ENCODE measurements around the gene BORCS6. TPM values are rescaled to one million over a fixed set of nuclear protein-coding genes. Genes with fewer than 3 reads are reported as not detected.

The BORCS6 gene
- total and polyA plus RNA-seq, 2 of the 13 experiments (the other 11 are each of a cell fraction or from before 2014, with no cell fraction given), result 2.0 to 5.1 TPM

GRCh38 chr17:8222630-8223355 lies 32.8 kb upstream of the BORCS6 start (continued):
- TF ChIP-seq, protein P1, sequence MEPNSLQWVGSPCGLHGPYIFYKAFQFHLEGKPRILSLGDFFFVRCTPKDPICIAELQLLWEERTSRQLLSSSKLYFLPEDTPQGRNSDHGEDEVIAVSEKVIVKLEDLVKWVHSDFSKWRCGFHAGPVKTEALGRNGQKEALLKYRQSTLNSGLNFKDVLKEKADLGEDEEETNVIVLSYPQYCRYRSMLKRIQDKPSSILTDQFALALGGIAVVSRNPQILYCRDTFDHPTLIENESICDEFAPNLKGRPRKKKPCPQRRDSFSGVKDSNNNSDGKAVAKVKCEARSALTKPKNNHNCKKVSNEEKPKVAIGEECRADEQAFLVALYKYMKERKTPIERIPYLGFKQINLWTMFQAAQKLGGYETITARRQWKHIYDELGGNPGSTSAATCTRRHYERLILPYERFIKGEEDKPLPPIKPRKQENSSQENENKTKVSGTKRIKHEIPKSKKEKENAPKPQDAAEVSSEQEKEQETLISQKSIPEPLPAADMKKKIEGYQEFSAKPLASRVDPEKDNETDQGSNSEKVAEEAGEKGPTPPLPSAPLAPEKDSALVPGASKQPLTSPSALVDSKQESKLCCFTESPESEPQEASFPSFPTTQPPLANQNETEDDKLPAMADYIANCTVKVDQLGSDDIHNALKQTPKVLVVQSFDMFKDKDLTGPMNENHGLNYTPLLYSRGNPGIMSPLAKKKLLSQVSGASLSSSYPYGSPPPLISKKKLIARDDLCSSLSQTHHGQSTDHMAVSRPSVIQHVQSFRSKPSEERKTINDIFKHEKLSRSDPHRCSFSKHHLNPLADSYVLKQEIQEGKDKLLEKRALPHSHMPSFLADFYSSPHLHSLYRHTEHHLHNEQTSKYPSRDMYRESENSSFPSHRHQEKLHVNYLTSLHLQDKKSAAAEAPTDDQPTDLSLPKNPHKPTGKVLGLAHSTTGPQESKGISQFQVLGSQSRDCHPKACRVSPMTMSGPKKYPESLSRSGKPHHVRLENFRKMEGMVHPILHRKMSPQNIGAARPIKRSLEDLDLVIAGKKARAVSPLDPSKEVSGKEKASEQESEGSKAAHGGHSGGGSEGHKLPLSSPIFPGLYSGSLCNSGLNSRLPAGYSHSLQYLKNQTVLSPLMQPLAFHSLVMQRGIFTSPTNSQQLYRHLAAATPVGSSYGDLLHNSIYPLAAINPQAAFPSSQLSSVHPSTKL (CRISPR knock-in tag; IDR thresholded peaks at IDR 0.05), result peak; percentile 60; the same call in 1 of the 2 replicates
- TF ChIP-seq TAF1 (CRISPR knock-in tag; IDR thresholded peaks at IDR 0.05) (peak; percentile 59), PAXIP1 (CRISPR knock-in tag; conservative IDR thresholded peaks at IDR 0.05) (peak; percentile 41), EEA1 (CRISPR knock-in tag; IDR thresholded peaks at IDR 0.05; ENCODE audit: borderline replicate concordance) (no peak; the same call in 1 of the 2 replicates), REL (CRISPR knock-in tag; conservative IDR thresholded peaks at IDR 0.05) (no peak), KDM5A (IDR thresholded peaks at IDR 0.05; ENCODE audit: borderline replicate concordance, low read length) (no peak), ZNF549 (CRISPR knock-in tag; IDR thresholded peaks at IDR 0.05) (no peak), TFE3 (CRISPR knock-in tag; IDR thresholded peaks at IDR 0.05) (no peak; the same call in 1 of the 2 replicates), PHF5A (CRISPR knock-in tag; IDR thresholded peaks at IDR 0.05; ENCODE audit: low read depth, unreplicated experiment) (no peak), ZMAT3 (CRISPR knock-in tag; conservative IDR thresholded peaks at IDR 0.05) (no peak)
- TF ChIP-seq, protein P2, sequence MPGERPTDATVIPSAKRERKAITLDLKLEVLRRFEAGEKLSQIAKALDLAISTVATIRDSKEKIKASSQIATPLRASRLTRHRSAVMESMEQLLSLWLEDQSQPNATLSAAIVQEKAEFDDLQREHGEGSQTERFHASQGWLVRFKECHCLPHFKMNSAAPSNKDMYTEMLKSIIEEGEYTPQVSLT (CRISPR knock-in tag; IDR thresholded peaks at IDR 0.05; ENCODE audit: borderline replicate concordance, low read depth), result peak; percentile 41; the same call in 1 of the 2 replicates
- TF ChIP-seq, protein P3, sequence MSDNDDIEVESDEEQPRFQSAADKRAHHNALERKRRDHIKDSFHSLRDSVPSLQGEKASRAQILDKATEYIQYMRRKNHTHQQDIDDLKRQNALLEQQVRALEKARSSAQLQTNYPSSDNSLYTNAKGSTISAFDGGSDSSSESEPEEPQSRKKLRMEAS (IDR thresholded peaks at IDR 0.05), result no peak
- TF ChIP-seq, protein P4, sequence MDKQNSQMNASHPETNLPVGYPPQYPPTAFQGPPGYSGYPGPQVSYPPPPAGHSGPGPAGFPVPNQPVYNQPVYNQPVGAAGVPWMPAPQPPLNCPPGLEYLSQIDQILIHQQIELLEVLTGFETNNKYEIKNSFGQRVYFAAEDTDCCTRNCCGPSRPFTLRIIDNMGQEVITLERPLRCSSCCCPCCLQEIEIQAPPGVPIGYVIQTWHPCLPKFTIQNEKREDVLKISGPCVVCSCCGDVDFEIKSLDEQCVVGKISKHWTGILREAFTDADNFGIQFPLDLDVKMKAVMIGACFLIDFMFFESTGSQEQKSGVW (CRISPR knock-in tag; IDR thresholded peaks at IDR 0.05; ENCODE audit: borderline replicate concordance), result no peak
- TF ChIP-seq, protein P5, sequence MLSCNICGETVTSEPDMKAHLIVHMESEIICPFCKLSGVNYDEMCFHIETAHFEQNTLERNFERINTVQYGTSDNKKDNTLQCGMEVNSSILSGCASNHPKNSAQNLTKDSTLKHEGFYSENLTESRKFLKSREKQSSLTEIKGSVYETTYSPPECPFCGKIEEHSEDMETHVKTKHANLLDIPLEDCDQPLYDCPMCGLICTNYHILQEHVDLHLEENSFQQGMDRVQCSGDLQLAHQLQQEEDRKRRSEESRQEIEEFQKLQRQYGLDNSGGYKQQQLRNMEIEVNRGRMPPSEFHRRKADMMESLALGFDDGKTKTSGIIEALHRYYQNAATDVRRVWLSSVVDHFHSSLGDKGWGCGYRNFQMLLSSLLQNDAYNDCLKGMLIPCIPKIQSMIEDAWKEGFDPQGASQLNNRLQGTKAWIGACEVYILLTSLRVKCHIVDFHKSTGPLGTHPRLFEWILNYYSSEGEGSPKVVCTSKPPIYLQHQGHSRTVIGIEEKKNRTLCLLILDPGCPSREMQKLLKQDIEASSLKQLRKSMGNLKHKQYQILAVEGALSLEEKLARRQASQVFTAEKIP (CRISPR knock-in tag; IDR thresholded peaks at IDR 0.05; ENCODE audit: borderline replicate concordance), result no peak

All from HepG2 (cell line).